Gastrocnemius medialis (tissue), 4 donors: ENCODE measurements around the gene TMCC1.

ENCODE experiments used
- POLR2A ChIP-seq, 2 donors: fragments of 450-650 bp; IDR thresholded peaks; one replicate each; pipeline ENCODE4 v1.6.1; 2017; ENCODE audit warnings: antibody characterized with exemption in 2 of 2, mild to moderate bottlenecking in 2 of 2, moderate library complexity in 2 of 2
- TF ChIP-seq, protein P1 (sequence below), 5 experiments: fragments of 450-650 bp in 3 of 5; fragments of 200-600 bp in 2 of 5; sonication (generic) in 2 of 5; IDR thresholded peaks in 4 of 5; conservative IDR thresholded peaks in 1 of 5; 1 replicate in 4 of 5; 2 replicates in 1 of 5; pipeline ENCODE4 v1.5.1; 2016 to 2019; ENCODE audit warnings: antibody characterized with exemption in 5 of 5, mild to moderate bottlenecking in 3 of 5, moderate library complexity in 3 of 5

DNA sequence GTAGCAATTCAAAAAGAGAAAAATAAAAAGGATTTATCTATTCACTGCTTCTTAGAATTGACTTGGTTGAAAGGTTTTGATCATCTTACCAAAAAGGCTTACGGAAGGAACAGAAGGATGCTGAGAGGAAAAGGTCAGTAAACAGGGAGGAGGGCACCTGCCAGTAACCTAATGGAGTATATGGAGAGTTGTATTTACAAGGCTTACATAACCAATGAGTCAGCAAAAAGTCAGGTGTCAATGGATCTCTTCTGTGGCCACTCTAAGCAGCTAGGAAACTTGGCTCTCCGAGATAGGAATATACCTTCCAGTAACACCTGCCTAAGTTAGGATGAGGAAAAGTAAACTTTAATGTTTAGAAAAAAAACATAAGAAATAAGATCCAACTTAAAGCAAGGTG lies 206.6 kb downstream of the TMCC1 start:
- TF ChIP-seq, protein P1, sequence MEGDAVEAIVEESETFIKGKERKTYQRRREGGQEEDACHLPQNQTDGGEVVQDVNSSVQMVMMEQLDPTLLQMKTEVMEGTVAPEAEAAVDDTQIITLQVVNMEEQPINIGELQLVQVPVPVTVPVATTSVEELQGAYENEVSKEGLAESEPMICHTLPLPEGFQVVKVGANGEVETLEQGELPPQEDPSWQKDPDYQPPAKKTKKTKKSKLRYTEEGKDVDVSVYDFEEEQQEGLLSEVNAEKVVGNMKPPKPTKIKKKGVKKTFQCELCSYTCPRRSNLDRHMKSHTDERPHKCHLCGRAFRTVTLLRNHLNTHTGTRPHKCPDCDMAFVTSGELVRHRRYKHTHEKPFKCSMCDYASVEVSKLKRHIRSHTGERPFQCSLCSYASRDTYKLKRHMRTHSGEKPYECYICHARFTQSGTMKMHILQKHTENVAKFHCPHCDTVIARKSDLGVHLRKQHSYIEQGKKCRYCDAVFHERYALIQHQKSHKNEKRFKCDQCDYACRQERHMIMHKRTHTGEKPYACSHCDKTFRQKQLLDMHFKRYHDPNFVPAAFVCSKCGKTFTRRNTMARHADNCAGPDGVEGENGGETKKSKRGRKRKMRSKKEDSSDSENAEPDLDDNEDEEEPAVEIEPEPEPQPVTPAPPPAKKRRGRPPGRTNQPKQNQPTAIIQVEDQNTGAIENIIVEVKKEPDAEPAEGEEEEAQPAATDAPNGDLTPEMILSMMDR (IDR thresholded peaks at IDR 0.05 in 4 of 5, conservative IDR thresholded peaks at IDR 0.05 in 1 of 5): no peak
- TF ChIP-seq POLR2A (IDR thresholded peaks at IDR 0.05): no peak
